NCI-H2196 (cell line): ENCODE results near the gene ARHGAP21.
"Not testable (repeated sequence)": the region's sequence is repeated elsewhere in the genome, so short reads cannot be mapped to it uniquely, and the experiment has no call there.

ENCODE experiments used
- DNase-seq: peaks from one replicate; lab custom pipeline; 2025; ENCODE audit not compliant: unreplicated experiment; lab: John Stamatoyannopoulos, UW

ARHGAP21 gene

GRCh38 chr10:24690961-24691512, 32.6 kb downstream of the ARHGAP21 start:
- DNase-seq: no peak

DNA sequence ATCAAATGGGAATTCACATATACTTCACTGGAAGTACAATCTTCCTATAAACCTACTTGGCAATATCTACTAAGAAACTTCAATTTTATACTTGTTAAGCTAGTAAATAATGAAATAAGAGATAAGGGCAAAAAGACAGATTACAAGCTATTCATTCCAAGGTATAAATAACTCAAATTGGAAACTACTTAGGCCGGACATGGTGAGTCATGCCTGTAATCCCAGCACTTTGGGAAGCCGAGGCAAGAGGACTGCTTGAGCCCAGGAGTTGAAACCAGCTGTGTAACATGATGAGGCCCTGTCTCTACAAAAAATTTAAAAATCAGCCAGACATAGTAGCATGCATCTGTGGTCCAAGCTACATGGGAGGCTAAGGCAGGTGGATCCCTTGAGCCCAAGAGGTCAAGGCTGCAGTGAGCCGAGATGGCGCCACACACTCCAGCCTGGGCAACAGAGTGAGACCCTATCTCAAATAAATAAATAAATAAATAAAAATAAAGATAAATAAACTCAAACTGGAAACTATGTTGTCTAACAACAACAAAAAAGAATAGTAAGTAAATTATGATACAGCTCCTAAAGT, 37.6 kb downstream of the ARHGAP21 start:
- DNase-seq: no peak

GRCh38 chr10:24683554-24683953, 40.1 kb downstream of the ARHGAP21 start:
- DNase-seq: no peak

DNA sequence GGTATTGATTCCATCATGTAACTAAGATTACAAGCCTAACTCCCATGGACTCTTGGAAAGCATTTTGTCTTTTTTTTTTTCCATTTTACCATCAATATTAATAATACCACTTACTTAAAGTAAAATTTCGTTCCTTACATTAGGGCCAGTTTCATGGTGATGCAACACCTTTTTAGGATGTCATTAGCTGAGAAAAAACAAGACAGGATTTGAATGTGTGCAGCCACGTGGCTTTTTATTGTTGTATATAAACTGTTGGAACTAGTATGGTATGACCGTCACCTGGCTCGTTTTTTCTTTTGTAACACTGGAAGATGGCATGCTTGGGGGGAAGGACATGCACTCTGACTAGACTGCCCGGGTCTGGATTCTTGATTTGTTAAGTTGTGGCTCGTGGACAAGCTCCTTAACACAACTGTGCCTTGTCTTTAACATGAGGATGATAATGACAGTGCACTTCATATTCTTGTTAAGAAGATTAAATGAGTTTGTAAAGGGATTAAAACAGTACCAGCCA, 42.1 kb downstream of the ARHGAP21 start:
- DNase-seq: no peak

- no peak for DNase-seq
Measured at GRCh38 chr10:24680647-24681524, 42.8 kb downstream of the ARHGAP21 start.

DNA sequence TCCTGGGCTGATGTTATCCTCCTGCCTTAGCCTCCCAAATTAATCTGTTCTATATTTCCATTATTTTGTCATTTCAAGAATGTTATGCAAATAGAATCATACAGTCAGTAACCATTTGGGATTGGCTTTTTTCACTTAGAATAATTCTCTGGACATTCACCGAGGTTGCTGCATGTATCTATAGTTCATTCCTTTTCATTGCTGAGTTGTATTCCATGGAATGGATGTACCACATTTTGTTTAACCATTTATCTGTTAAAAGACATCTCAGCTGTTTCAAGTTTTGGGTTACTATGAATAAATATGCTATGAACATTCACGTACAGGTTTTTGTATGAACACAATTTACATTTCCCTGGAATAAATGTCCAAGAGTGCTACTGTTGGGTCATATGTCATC, 44.9 kb downstream of the ARHGAP21 start:
- no peak for DNase-seq

- DNase-seq: no peak
Measured at GRCh38 chr10:24674892-24675632, 48.6 kb downstream of the ARHGAP21 start.

- DNase-seq: no peak
Measured at GRCh38 chr10:24670964-24671670, 52.6 kb downstream of the ARHGAP21 start.

GRCh38 chr10:24669285-24669852, 54.3 kb downstream of the ARHGAP21 start:
- peak; percentile 0 for DNase-seq

DNA sequence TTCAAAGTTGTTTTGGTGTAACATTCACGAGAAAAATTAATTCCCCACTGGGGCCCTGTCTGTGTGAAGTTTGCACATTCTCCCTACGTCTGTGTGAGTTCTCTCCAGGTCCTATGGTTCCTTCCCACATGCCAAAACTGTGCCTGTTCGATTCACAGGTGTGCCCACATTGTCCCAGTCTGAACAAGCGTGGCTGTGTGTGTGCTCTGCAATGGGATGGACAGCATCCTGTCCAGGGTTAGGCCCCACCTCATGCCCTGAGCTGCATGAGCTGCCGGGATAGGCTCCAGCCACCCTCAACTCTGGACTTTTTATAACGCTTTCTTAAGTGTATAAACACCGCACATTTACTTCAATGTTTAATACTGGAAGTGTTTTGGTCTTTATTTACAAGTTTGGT, 55.4 kb downstream of the ARHGAP21 start:
- DNase-seq: no peak

- DNase-seq: no peak
Measured at GRCh38 chr10:24664991-24665390, 58.7 kb downstream of the ARHGAP21 start.

GRCh38 chr10:24661376-24661775, 62.3 kb downstream of the ARHGAP21 start:
- DNase-seq: no peak

GRCh38 chr10:24658319-24658718, 65.4 kb downstream of the ARHGAP21 start:
- DNase-seq: not testable (repeated sequence)

DNA sequence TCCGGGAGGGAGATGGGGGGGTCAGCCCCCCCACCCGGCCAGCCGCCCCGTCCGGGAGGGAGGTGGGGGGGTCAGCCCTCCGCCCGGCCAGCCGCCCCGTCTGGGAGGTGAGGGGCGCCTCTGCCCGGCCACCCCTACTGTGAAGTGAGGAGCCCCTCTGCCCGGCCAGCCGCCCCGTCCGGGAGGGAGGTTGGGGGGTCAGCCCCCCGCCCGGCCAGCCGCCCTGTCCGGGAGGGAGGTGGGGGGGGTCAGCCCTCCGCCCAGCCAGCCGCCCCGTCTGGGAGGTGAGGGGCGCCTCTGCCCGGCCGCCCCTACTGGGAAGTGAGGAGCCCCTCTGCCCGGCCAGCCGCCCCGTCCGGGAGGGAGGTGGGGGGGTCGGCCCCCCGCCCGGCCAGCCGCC, 67.4 kb downstream of the ARHGAP21 start:
- DNase-seq: not testable (repeated sequence)

GRCh38 chr10:24652381-24652957, 71.2 kb downstream of the ARHGAP21 start:
- no peak for DNase-seq

GRCh38 chr10:24651923-24652322, 71.8 kb downstream of the ARHGAP21 start:
- no peak for DNase-seq

DNA sequence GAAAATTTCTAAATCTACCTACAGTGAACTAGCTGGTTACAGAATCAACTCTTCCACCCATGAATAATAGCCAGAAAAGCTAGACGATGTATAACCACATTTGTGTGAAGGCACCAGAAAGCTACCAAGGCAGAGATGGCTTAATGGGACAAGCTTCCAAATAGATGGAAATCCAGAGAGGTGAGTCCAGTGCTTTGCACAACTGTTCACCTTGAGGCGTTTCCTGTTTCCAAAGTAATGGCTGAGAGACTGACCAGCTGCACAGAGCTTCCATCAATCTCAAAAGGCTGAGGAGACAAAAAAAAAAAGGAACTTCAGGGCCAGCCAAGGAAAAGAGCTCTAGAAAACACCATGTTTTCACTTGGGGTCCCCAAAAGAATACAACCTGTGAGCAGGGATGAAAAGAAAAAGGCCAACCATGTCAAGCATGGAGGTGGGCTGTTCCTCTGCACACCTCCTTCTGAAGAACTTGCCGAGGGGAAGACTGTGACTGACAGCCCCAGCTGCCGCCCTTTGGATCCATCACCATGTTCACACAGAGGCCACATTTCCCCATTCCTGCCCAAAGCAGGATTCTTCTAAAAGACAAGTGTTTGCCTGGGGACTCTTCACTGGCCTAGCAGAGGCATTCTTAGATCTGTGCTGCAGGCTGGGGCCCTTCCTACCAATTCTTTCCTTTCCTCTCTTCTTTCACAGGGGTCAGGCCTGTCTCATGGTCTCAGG, 72.9 kb downstream of the ARHGAP21 start:
- no peak for DNase-seq

- DNase-seq: no peak
Measured at GRCh38 chr10:24645784-24646183, 77.9 kb downstream of the ARHGAP21 start.

DNA sequence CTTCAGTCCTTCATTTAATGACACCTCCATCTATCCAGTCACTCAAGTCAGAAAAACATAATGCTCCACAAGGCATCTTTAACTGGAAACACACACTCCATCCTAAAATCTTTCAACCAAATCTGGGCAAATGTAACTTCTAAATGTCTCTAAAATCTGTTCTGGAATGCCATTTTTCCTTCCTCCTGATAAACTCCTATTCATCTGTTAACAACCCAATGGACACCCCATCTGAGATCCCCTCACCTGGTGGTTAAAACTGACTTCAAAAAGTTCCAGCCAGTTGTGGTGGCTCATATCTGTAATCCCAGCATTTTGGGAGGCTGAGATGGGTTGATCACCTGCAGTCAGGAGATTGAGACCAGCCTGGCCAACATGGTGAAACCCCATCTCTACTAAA, 78.7 kb downstream of the ARHGAP21 start:
- no peak for DNase-seq
